ENCODE data around the gene COPS4. TPM values are rescaled to one million over a fixed set of nuclear protein-coding genes. Genes with fewer than 3 reads are reported as not detected.

The COPS4 gene
- total and polyA plus RNA-seq, 12 donors = 13.4 to 110 (median 45.5) TPM

DNA sequence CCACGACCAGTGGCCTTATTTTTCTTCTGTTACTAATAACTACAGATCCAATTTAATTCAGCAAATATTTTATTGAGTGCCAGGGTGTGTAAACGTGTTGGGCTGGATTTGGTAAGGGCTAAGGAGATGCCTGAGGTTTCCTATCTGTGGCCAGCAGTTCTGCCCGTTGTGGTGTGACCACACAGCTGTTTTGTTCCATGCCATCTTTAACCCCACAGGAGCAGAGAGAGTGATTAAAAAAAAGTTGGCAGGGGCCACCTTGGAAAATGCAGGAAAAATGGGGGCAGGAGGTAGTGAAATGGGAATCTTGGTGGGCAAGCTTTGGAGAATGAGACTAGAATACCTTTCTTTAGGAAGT is 78.4 kb downstream of the COPS4 start:
- TF ChIP-seq CTCF (IDR thresholded peaks at IDR 0.05) = no peak
- DNase-seq = no peak
- 55 to 72% (median 61%) methylated on average over 3 of the region's 3 CpGs for WGBS, 4 donors

DNA sequence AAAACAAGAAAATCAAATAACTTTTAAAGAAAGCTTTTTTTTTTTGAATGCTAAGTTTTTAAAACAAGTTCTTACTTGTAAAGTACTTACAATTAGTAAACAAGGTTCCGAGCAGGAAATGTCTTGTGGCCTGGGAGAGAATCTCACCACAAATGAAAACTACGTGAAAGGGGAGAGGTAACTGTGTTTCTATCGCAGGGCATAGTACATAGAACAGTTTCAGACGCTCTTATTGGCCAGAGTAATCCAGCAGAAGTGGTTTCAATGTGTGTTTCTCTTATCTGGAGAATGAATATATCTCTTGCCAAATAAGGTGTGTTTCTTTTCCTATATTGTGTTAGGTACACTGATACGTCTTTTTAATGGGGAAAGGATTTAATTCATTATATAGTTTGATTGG is 79.6 kb downstream of the COPS4 start, which contains the start of gene PLAC8:
Gene PLAC8 (minus strand): TSS at position 154 of the 400 bp plus-strand sequence. CDS start 6,808 bp downstream, outside the sequence.
- no peak for DNase-seq

More for the DNA sequence above, 78.4 kb downstream of the COPS4 start:
- Histone ChIP-seq H3K27ac (no peak overlapping the region), H3K4me1 (replicated peaks in 1 of 2) (peaks cover 0 to 7% of the 10 kb centered on the region in 2 donors), H3K9me3 (replicated peaks in 1 of 3) (no peaks in the 10 kb centered on the region), H3K36me3 (replicated peaks in 1 of 2) (no peaks in the 10 kb centered on the region), H3K27me3 (no peaks in the 10 kb centered on the region), H3K4me3 (no peak overlapping the region)
- intact Hi-C loops (cut with DNase I) = no loop called here

GRCh38 chr4:83115000-83115399 is 80.0 kb downstream of the COPS4 start:
- H3K27ac ChIP-seq = no peak overlapping the region
- DNase-seq = no peak
- peaks cover 0 to 7% of the 10 kb centered on the region in 2 donors for H3K4me1 ChIP-seq (replicated peaks in 1 of 2)
- H3K27me3 ChIP-seq = no peaks in the 10 kb centered on the region
- intact Hi-C loops (cut with DNase I) = no loop called here
- H3K4me3 ChIP-seq = no peak overlapping the region
- H3K36me3 ChIP-seq (replicated peaks in 1 of 2) = no peaks in the 10 kb centered on the region
- TF ChIP-seq CTCF (IDR thresholded peaks at IDR 0.05) = no peak
- no peaks in the 10 kb centered on the region for H3K9me3 ChIP-seq (replicated peaks in 1 of 3)

More for the DNA sequence above, 79.6 kb downstream of the COPS4 start, which contains the start of gene PLAC8:
- Histone ChIP-seq H3K4me3 (no peak within 1 kb of the TSS), H3K36me3 (replicated peaks in 1 of 2) (no peaks in the 10 kb centered on the region), H3K9me3 (replicated peaks in 1 of 3) (no peaks in the 10 kb centered on the region), H3K27ac (no peak within 1 kb of the TSS), H3K27me3 (no peaks in the 10 kb centered on the region), H3K4me1 (replicated peaks in 1 of 2) (peaks cover 0 to 7% of the 10 kb centered on the region in 2 donors)
- intact Hi-C loops (cut with DNase I) = no loop called here
- WGBS, 4 donors = 69 to 77% (median 75%) methylated on average over 5 of the region's 5 CpGs
- TF ChIP-seq CTCF (IDR thresholded peaks at IDR 0.05) (no peak), POLR2A (IDR thresholded peaks at IDR 0.05) (no peak)

DNA sequence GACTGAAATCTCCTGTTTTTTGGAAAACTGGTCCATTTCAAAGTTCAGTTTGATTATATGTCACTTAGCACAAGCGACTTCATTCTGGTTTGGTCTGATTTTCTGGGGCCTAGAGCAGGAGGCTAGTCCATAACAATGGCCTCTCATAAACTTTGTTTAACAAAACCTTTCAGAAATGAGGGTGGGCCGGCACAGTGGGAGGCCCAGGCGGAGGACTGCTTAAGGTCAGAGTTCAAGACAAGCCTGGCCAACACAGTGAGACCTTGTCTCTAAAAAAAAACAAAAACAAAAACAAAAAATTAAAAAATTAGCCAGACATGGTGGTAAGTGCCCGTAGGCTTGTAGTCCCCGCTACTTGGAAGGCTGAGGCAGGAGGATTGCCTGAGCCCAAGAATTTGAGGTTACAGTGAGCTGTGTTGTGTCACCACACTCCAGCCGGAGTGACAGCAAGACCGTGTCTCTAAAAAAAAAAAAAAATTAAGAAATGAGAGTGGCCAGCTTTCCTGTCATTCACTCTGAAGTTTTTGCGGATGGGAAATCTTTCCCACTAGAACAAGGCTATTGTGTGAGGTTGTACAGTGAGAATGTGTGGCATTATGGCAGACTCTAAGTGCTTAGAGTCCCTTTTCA is 80.8 kb downstream of the COPS4 start:
- Histone ChIP-seq H3K9me3 (replicated peaks in 1 of 3) (no peaks in the 10 kb centered on the region), H3K27ac (no peak overlapping the region), H3K4me3 (no peak overlapping the region), H3K4me1 (replicated peaks in 1 of 2) (peaks cover 0 to 1% of the 10 kb centered on the region in 2 donors), H3K27me3 (no peaks in the 10 kb centered on the region), H3K36me3 (replicated peaks in 1 of 2) (no peaks in the 10 kb centered on the region)
- 73 to 94% (median 80%) methylated on average over 8 of the region's 8 CpGs for WGBS, 4 donors
- no peak for TF ChIP-seq CTCF (IDR thresholded peaks at IDR 0.05)
- TF ChIP-seq POLR2A (IDR thresholded peaks at IDR 0.05) = no peak
- intact Hi-C loops (cut with DNase I) = no loop called here
- no peak for DNase-seq

Data from adrenal gland (tissue), 12 donors.